NCI-H2227 (cell line): Measurements from ENCODE around the gene UNC5CL.

Experiments used
- DNase-seq: peaks from one replicate; lab custom pipeline; 2025; ENCODE audit not compliant: unreplicated experiment; lab: John Stamatoyannopoulos, UW

The UNC5CL gene

DNA sequence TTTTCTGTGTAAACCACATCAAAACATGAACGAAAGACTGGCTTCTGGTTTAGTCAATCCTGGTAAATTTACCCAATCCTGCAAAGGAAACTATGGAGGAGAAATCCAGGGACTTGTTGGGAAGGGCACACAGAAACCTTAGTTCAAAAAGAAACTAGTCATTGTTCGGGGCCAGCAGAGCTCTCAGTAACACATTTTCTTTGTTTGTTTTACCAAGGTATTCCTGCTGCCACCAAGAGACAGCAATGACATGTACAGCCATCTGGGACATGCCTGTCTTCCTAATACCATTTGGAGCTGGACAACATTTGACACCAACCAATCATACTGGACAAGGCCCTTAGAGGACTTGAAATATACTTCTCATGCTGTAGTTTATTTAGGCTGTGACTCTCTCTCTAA is 24.9 kb upstream of the UNC5CL start:
- DNase-seq, result no peak

DNA sequence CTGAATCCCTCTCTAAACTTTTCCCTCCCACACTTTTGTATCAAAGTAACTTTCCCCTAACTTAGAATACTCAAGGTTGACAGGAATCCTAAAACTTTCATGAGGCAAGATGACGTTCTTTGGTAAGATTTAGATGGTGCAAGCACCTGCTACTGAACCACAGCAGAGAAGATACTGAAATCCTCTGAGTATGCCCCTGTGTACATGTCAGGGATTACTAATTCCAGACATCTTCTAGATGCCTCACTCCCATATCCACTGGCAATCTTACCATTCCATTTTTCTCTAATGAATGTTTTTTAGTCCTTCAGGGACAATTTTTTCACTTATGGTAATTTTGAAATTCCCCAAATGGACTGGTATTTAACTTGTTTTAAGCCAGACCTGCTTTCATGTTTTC is 23.0 kb upstream of the UNC5CL start:
- DNase-seq, result no peak

DNA sequence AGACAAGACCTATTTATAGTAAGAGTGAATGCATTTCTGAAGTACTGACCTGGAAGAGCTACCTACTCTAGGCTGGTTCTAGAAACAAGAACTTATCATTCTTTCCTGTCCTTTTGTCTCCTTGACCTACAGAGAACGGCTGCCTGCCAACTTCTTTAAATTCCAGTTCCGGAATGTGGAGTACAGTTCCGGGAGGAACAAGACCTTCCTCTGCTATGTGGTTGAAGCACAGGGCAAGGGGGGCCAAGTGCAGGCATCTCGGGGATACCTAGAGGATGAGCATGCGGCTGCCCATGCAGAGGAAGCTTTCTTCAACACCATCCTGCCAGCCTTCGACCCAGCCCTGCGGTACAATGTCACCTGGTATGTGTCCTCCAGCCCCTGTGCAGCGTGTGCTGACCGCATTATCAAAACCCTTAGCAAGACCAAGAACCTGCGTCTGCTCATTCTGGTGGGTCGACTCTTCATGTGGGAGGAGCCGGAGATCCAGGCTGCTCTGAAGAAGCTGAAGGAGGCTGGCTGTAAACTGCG is 22.2 kb upstream of the UNC5CL start:
- DNase-seq, result no peak

DNA sequence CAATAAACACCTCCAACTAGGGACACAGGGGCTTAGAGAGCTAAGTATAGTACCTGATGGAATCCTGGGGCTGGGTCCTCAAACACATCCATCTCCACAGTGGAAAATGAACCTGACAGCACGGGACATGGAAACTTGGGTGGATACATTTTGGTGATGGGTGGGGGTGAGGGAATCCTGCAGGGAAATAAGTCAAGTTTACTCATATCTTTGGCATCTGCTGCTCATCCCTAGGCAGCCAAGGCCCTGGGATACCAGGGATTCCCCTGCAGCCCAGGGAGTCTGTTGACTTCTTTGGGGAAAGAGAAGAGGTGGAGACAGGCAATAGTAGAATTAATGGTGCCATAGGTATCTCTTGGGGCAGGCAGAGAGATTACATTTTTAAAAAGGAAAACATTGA is 20.5 kb upstream of the UNC5CL start:
- no peak for DNase-seq

DNA sequence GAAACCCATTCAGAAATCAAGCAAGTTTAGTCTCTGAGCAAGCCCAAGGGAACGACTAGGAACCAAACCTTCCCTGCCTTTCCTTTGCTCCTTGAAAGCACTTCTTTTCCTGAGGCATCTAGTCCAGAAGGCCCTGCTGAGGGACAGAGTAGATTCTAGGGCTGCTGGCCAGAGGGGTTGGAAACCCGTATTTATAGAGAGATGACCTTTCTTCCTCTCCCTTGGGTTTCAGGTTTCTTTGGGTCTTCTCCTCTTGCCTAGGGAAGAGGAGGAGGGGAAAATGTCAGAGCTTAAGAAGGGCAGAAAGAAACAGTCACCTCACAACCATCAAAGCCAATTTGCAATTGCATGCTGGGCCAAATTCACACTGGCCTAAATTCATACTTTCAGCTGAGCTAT is 19.8 kb upstream of the UNC5CL start:
- DNase-seq, result no peak

DNA sequence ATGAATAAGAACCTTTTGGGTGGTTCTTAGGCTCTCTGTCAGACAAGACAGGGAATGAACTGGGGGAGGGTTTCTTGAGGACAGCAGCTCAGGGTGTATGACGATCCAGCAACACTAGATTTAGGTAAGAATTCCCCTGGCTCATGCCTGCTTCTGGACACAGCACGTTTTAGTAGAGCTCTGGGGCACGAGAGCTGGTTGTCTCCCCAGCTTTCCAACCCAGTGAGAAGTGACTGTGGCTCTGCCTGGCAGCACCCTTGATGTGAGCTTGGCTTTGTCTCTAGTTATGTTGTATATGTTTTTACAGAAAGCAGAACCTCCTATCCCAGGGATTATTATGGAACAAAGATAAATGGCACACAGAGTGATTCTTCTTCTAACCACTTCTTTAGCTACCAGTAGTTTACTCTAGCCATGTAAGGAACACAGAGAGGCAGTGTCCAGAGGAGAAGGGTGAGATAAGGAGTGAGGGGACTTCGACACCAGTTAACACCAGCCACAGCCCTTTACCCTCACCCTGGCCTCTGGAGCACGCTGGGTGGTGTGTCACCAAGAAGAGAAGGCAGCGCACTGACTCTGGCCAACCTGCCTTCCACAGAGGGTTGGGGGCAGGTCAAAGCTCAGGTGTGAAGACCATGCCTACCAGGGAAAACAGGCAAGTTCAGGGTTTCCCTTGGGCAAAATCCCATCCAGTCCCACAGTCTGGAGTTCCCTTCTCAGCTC is 17.9 kb upstream of the UNC5CL start:
- no peak for DNase-seq

DNA sequence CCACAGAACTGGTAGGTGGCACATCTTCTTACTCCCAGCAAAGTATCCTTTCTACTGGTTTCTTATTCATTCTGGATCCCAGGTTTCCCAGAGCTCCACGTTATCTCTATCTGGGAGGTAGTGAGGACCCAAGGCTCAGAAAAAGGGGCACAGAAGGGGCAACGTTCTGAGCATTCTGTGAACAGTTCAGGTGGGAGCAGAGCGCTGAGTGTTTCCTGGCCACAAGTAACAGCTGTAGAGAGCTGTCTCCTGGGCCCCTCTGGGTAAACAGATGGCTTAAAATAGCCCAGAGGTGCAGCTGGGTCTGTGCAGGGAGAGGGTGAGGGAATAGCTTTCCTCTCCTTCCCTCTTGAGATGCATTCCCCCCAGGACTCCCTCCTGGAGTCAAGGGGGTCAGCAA is 16.1 kb upstream of the UNC5CL start:
- DNase-seq, result no peak

DNA sequence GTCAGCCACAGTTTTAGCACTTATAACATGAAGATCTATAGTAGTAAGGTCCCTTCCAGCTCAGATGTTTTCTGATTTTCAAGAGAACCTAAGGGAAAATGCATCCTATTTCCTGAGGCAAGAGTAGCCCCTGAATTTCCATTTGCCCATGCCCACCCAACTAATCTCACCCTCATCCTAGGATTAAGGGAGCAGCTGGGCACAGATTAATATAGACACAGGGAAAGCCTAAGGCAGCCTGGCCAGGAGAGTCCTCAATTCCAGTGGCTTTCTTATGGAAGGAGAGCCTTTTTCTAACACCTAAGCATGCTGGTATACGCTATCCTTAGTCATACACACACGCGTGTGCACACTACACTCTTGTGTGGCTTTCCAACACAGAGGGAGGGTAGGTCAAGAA is 15.5 kb upstream of the UNC5CL start:
- no peak for DNase-seq

DNA sequence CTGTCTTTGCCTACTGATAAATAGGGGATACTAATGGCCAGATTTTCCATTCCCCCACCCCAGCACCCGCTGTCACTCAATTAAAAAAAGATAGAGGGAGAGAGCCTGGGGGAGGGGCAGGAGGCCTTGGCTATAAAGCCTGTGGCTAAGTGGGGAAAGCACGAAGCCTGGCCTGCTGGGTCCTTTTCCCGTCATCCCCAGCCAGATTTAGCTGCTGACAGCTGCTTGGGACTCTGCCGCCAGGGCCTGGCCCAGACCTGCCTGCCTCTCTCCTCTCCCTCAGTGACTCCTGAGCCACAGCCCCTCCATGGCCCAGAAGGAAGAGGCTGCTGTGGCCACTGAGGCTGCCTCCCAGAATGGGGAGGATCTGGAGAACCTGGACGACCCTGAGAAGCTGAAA is 14.0 kb upstream of the UNC5CL start, which contains the start of gene APOBEC2:
Gene APOBEC2 (plus strand): TSS at position 162 of the 400 bp plus-strand sequence. CDS start 146 bp downstream, at position 308.
- DNase-seq, result no peak

DNA sequence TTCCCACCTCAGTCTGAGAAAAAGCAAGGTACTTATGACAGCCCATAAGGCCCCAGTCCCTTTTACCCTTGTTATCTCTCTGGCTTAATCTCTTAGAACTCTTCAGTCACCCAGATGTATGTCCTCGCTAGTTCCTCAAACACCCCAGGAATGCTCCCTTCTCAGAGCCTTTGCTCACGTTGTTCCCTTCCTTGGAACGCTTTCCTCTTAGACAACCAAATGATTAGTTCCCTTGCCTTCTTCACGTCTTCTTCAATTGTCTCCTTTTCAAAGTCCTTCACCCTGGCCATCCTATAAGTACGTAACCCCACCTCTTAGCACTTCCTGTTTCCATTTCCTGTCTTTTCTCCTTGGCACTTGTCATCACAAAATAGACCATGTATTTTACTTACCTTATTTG is 12.9 kb upstream of the UNC5CL start:
- no peak for DNase-seq

DNA sequence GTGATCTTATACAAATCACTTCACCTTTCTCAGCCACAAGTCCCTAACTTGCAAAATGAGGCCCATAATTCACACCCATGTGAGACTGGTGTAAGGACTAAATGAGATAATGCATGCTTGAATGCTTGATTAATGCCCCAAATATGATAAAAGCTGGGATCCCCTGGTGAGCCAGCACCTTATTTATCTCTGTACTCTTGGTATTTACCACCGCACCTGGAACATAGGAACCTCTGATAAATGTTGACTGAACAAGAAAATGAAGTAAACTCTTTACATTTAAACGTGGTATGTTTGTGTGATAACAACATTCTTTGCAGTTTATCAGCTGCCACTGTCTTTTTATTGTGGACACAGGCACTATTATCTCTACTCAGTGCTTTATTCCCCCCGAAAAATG is 11.5 kb upstream of the UNC5CL start:
- DNase-seq, result no peak

DNA sequence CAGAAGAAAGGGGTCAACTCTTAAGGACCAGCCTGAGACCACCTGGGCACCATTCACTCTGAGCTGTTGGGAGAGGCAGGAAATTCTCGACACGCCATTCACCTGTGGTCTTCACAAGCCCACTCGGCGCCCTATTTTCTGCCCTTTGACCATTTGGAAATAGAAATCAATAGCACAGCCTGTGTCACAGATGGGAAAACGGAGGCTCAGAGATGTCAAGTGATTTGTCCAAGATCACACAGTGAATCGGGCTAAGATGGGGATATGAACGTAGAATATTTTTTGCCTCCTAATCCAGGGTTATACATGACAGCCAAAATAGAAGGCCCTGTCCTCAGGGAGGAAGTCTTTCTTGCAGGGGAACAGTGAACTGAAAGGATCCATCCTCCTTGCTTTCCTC is 10.9 kb upstream of the UNC5CL start:
- no peak for DNase-seq

DNA sequence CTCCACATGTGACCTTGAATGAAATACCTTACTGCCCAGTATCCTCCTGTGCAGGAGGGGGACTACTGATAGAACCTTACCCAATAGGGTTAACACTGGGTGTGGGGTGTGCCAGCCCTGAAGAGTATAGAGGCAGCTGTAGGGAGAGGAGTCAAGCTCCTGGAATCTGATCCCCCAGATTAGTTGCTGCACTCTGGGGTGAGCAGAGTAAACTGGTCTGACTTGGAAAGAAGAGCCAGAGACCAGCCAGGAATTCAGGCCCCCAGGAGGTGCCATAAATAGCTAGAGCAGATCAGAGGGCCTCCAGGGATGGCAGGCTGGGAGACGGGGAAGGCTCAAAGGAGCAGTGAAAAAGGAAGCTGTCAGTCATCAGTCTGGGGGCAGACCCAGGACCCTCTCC is 10.5 kb upstream of the UNC5CL start:
- no peak for DNase-seq

DNA sequence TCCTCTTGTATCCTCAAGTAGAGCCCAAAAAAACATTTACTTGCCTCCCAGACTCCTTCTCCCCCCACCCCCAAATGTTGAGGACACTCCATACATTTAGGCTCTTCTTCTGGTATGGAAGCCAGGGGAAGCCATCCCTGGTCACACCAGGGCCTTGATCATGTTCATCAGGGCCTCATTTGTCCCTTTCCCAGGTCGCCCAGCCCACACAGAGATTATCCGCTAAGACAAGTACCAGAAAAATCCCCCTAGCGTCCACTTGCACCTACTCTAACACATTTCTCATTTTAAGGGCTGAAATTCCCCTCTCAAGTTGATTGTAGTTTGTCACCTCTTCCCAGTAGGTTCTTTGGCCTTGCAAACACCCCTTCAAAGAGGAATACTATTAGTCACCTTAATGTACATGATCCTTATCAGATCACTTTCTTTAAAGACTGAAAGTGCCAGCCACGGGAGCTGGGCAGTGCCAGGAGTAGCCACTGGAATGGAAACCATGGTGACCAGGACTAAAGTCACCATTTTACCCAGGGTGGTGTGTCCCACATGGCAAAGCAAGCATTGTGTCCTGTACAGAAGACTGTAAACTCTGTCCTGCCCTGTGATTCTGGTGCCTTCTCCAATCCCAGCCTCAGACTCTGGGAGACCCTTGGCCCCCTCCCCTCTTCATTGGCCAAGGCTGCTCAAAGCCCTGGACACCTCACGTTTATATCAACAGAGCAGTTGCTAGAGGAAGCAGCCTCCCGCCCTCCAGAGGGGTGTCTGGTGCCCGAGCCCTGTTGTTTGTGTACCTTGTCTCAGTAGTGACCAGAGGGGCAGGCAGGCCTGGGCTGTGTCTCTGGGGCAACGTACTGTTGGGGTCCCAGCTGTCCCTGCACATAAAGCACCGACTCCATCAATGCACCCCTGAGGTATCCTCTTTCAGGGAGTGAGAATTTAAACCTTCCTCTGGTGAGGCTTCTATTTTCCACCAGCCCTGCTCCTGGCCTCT is 9.0 kb upstream of the UNC5CL start:
- no peak for DNase-seq

DNA sequence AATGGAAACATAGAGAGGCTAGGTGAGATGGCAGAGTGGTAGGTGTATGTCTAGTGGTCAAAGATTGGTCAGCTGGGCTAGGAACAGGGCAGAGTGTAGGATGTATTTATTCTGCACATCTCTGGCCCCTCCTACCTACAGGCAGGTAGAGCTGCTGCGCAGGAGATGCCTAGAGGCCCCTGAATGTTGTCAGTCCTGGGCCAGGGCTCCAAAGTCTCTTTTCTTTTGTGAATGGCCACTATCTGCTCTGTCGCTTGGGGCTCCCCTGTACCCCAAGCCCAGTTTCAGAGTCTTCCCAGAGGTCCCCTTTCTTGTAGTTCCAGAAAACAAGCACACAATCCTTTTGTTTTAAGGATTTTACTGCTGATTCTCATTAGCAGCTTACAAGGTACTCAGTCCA is 8.3 kb upstream of the UNC5CL start:
- no peak for DNase-seq

DNA sequence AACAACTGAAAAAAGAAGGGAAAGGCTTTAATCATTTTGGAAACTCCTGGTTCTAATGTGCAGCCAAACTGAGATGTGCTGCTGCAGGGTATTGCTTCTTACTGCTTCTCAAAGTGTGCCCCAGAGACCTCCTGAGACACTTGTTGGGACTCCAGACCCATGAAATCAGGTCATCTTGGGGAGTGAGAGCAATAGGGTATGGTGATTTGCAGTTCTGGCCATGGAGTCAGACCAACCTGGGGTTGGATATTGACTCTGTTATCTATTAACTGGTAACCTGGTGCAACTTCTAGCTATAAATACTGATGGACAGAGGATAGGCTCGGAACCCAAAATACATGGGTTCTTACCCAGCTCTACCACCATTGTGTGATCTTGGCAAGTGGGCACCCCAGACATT is 7.1 kb upstream of the UNC5CL start:
- no peak for DNase-seq

DNA sequence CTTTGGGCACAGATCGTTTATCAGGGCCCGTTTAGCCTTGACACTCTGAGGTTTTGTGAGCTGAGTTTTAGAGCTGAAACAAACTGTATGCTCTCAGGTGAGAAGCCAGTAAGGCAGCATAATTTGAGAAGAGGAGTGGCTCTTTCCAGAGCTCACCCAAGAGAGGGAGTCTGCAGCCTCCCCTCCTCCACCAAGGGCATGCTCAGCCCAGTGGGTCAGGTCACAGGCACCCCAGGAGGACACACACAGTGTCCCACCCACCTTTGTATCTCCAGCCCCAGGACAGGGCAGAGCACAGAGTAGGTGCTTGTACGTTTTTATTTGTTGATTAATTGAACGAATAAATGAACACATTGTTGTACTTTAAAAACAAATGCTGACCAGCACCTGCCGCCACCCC is 6.6 kb upstream of the UNC5CL start:
- no peak for DNase-seq

DNA sequence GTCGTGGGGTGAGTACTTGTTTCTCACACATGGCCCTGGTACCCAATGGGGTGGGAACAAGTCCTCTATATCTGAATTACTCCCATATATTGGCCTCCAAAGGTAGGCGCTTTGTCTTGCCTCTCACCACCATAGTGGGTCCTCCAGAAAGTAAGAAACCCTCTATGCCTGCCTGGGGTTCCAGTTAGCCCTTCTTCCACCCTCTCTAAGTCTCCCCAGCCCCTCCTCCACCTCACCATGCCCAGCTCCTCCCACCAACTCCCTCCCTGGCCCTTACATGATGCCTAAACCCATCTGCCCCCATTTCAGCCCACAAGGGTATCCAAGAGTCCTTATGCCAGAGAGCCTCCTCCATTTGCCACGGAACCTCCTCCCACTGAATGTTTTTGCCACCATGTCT is 4.1 kb upstream of the UNC5CL start:
- no peak for DNase-seq

DNA sequence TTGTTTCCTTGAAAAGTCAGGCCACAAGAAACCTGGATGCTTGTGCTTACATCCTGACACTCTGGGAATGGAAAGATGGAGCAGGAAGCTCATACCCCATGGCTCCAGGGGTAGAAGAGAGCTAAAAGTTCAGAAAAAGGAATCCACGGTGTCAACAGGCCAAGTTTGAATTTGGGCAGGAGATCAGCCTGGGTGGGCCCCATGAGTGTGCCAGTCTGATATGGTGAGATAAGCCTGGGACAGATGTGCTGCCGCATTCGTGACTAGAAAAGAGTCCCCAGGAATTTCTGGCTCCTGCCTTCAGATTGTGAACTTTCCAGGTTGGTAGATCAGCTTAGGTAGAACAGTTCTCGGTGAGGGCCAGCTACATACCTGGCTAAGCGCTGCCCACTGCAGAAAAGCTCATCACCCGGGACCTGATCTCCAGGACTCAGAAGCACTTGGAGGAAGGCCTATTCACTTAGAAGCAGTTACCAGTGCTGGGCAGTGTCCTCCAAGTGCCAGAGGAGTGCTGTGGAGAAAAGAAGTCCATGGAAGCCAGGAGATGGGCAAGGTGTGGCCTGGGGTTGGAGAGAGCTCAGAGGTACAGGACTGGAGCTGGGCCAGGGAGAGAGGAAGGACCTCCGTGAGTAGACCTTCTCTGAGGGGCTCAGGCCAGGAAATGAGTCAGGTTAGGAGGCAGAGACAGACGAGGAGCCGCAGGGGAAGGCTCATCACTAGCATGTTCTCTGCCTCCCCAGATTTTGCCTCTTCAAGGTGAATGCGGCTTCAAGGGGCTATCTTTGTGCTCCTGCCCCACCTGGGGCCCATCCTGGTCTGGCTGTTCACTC is 3.4 kb upstream of the UNC5CL start, which contains the start of gene TSPO2:
Gene TSPO2 (plus strand): TSS at position 242 of the 830 bp plus-strand sequence. CDS start 519 bp downstream, at position 761.
- no peak for DNase-seq

DNA sequence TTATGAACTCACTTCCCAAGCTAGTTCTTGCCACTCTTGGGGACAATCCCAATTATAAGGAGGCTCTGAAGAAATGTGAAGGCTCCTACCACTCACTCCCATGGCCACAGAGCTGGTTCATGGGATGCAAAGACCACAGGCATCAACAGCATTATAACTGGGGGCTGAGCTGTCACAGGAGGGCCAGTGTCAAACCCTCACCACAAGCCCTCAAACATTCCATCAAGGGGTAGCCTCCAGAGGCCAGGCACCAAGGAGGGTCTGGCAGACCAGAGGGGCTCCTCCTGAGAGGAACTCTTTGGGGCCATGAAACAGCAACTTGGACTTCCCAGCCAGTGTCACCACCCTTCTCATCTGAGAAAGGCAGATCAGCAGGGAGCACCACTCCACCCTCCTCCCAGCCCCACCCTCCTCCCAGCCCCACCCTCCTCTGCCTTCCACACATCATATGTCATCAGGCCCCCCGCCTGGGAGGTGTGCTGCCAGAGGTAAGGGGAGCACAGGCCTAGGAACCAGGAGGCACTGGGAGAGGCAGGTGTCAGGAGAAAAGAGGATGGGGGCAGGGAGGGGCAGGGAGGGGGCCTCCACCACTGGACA is 2.0 kb upstream of the UNC5CL start:
- no peak for DNase-seq
